Activated CD8-positive, alpha-beta T cell treated with anti-CD3 and anti-CD28 coated beads for 36 hours (primary cell): ENCODE results near the gene BAIAP3. TPM values are rescaled to one million over a fixed set of nuclear protein-coding genes. Genes with fewer than 3 reads are reported as not detected.

Experiments used
- ATAC-seq: fragments of 200-7000 bp; cut with Tn5 transposase; one replicate; pipeline ENCODE4 v1.10.0; 2021; ENCODE audit warnings: mild to moderate bottlenecking, moderate library complexity
- CTCF ChIA-PET: fragments of 350-600 bp; sonication (Branson Sonifier 250); formaldehyde crosslinking; loops from one replicate; lab custom pipeline; 2021; ENCODE audit warnings: antibody characterized with exemption; lab: Charles Lee
- POLR2A ChIA-PET: fragments of 350-600 bp; sonication (Branson Sonifier 250); formaldehyde crosslinking; loops from one replicate; lab custom pipeline; 2021; ENCODE audit warnings: antibody characterized with exemption; lab: Charles Lee
- DNase-seq: peaks from one replicate; pipeline ENCODE4 v3.0.0-alpha.2; 2020
- H3K27ac Mint-ChIP-seq: one replicate; pipeline ENCODE4 v1.8.0; 2021; ENCODE audit warnings: mild to moderate bottlenecking, mixed read lengths
- H3K27me3 Mint-ChIP-seq: one replicate; pipeline ENCODE4 v1.8.0; 2021; ENCODE audit warnings: mixed read lengths
- H3K36me3 Mint-ChIP-seq: one replicate; pipeline ENCODE4 v1.8.0; 2021; ENCODE audit warnings: low read depth, mixed read lengths
- H3K4me1 Mint-ChIP-seq: one replicate; pipeline ENCODE4 v1.8.0; 2021; ENCODE audit warnings: low read depth, mixed read lengths
- H3K4me3 Mint-ChIP-seq: one replicate; pipeline ENCODE4 v1.8.0; 2021; ENCODE audit warnings: mild to moderate bottlenecking, moderate library complexity, mixed read lengths
- H3K9me3 Mint-ChIP-seq: one replicate; pipeline ENCODE4 v1.8.0; 2021; ENCODE audit warnings: mixed read lengths
- CTCF ChIP-seq: fragments of 200-600 bp; IDR thresholded peaks from one replicate; pipeline ENCODE4 v1.8.0; 2022; ENCODE audit warnings: antibody characterized with exemption, mild to moderate bottlenecking
- intact Hi-C: fragments of 100-400 bp; cut with micrococcal nuclease; formaldehyde crosslinking; loops from one replicate; pipeline ENCODE4 v1.10.0; 2022
- total RNA-seq, 2 experiments: library from RNA; stranded (reverse); gene quantifications; one replicate each; pipeline ENCODE4 v1.2.3, GENCODE V29; 2021

BAIAP3 gene
- total RNA-seq, 2 experiments from 2014 or later: 0.27 to 0.68 TPM

- CTCF ChIA-PET: interaction anchor here (0.5 kb wide), 1 partner anchor 693 kb away, joined by 3 read pairs; no protein-coding TSS in a partner anchor
- H3K27me3 Mint-ChIP-seq: no peaks in the 10 kb centered on the region
- peaks cover 23% of the 10 kb centered on the region for H3K4me1 Mint-ChIP-seq
- H3K36me3 Mint-ChIP-seq: peaks cover 5% of the 10 kb centered on the region
- H3K9me3 Mint-ChIP-seq: no peaks in the 10 kb centered on the region
- POLR2A ChIA-PET: interaction anchor here (1.0 to 1.1 kb wide), 3 partner anchors 10 to 73 kb away, joined by 3 to 5 read pairs (median 3); partner anchors contain the start of gene UQCC4
- H3K27ac Mint-ChIP-seq: no peak overlapping the region
- intact Hi-C loops: no loop called here
- ATAC-seq (no peak), DNase-seq (no peak)
- H3K4me3 Mint-ChIP-seq: no peak overlapping the region
- no peak for TF ChIP-seq CTCF
These were observed 13.9 kb downstream of the BAIAP3 start for GRCh38 chr16:1347286-1347855.

- H3K36me3 Mint-ChIP-seq: peaks cover 8% of the 10 kb centered on the region
- ChIA-PET POLR2A (interaction anchor here (1.1 kb wide), 1 partner anchor 10 kb away, joined by 3 read pairs; no protein-coding TSS in a partner anchor), CTCF (interaction anchor here (1.6 kb wide), 1 partner anchor 10 kb away, joined by 6 read pairs; no protein-coding TSS in a partner anchor)
- no peak for TF ChIP-seq CTCF
- no peak for ATAC-seq
- no peak overlapping the region for H3K4me3 Mint-ChIP-seq
- H3K4me1 Mint-ChIP-seq: peaks cover 21% of the 10 kb centered on the region
- H3K27ac Mint-ChIP-seq: no peak overlapping the region
- DNase-seq: no peak
- H3K9me3 Mint-ChIP-seq: no peaks in the 10 kb centered on the region
- H3K27me3 Mint-ChIP-seq: no peaks in the 10 kb centered on the region
- intact Hi-C loops: no loop called here
These were observed 14.5 kb downstream of the BAIAP3 start for GRCh38 chr16:1347962-1348361.

GRCh38 chr16:1348441-1348840 is 15.0 kb downstream of the BAIAP3 start:
- Mint-ChIP-seq H3K36me3 (peaks cover 8% of the 10 kb centered on the region), H3K9me3 (no peaks in the 10 kb centered on the region), H3K27ac (no peak overlapping the region), H3K4me1 (peaks cover 21% of the 10 kb centered on the region), H3K4me3 (no peak overlapping the region), H3K27me3 (no peaks in the 10 kb centered on the region)
- POLR2A ChIA-PET: interaction anchor here (1.1 to 1.6 kb wide), 2 partner anchors 11 to 39 kb away, joined by 3 read pairs; partner anchors contain the start of gene UBE2I
- CTCF ChIA-PET: interaction anchor here (1.6 kb wide), 1 partner anchor 11 kb away, joined by 6 read pairs; no protein-coding TSS in a partner anchor
- intact Hi-C loops: no loop called here
- no peak for ATAC-seq
- DNase-seq: no peak
- no peak for TF ChIP-seq CTCF

- ChIA-PET CTCF (interaction anchor here (1.6 kb wide), 1 partner anchor 11 kb away, joined by 6 read pairs; no protein-coding TSS in a partner anchor), POLR2A (interaction anchor here (1.6 kb wide), 1 partner anchor 40 kb away, joined by 3 read pairs; the partner anchor contains the start of gene UBE2I)
- DNase-seq: no peak
- no peak overlapping the region for H3K4me3 Mint-ChIP-seq
- TF ChIP-seq CTCF: no peak
- intact Hi-C loops: no loop called here
- peaks cover 8% of the 10 kb centered on the region for H3K36me3 Mint-ChIP-seq
- H3K27me3 Mint-ChIP-seq: no peaks in the 10 kb centered on the region
- H3K4me1 Mint-ChIP-seq: peaks cover 24% of the 10 kb centered on the region
- ATAC-seq: no peak
- H3K27ac Mint-ChIP-seq: no peak overlapping the region
- H3K9me3 Mint-ChIP-seq: no peaks in the 10 kb centered on the region
These were observed 15.5 kb downstream of the BAIAP3 start for GRCh38 chr16:1348926-1349325.

GRCh38 chr16:1349351-1349750 is 15.9 kb downstream of the BAIAP3 start:
- peaks cover 8% of the 10 kb centered on the region for H3K36me3 Mint-ChIP-seq
- CTCF ChIA-PET: interaction anchor here (1.6 kb wide), 1 partner anchor 12 kb away, joined by 6 read pairs; no protein-coding TSS in a partner anchor
- POLR2A ChIA-PET: interaction anchor here (1.6 kb wide), 1 partner anchor 40 kb away, joined by 3 read pairs; the partner anchor contains the start of gene UBE2I
- DNase-seq (no peak), ATAC-seq (no peak)
- H3K27ac Mint-ChIP-seq: no peak overlapping the region
- TF ChIP-seq CTCF: no peak
- H3K27me3 Mint-ChIP-seq: no peaks in the 10 kb centered on the region
- peaks cover 22% of the 10 kb centered on the region for H3K4me1 Mint-ChIP-seq
- no peaks in the 10 kb centered on the region for H3K9me3 Mint-ChIP-seq
- no peak overlapping the region for H3K4me3 Mint-ChIP-seq
- intact Hi-C loops: no loop called here
